GM12891 (cell line): ENCODE data around the gene MFGE8.
A peak's percentile ranks its signal among the peaks of the same experiment; 100 is the strongest.

Source experiments
- DNase-seq: peaks from one replicate; pipeline ENCODE4 v3.0.0; 2011; ENCODE audit warnings: low spot score; ENCODE audit not compliant: insufficient read length
- FAIRE-seq: peaks from 2 replicates; lab custom pipeline; 2011; peaks lifted over from hg19 to GRCh38; lab: Jason Lieb, UNC
- PAX5 ChIP-seq: IDR thresholded peaks from 2 replicates; pipeline ENCODE4 v1.6.1; 2011; ENCODE audit warnings: low read length, moderate library complexity, mild to moderate bottlenecking; ENCODE audit not compliant: insufficient read depth, severe bottlenecking
- POLR2A ChIP-seq: IDR thresholded peaks from 2 replicates; pipeline ENCODE4 v1.6.1; 2011; ENCODE audit warnings: low read depth, low read length, control low read depth
- POLR2AphosphoS5 ChIP-seq: IDR thresholded peaks from 2 replicates; pipeline ENCODE4 v1.6.1; 2011; ENCODE audit warnings: low read depth, low read length, control low read depth
- POU2F2 ChIP-seq: IDR thresholded peaks from 2 replicates; pipeline ENCODE4 v1.6.1; 2011; ENCODE audit warnings: low read depth, mild to moderate bottlenecking, control low read depth, low read length, moderate library complexity
- SPI1 ChIP-seq: IDR thresholded peaks from 2 replicates; pipeline ENCODE4 v1.6.1; 2011; ENCODE audit warnings: low read depth, low read length, control low read depth
- TAF1 ChIP-seq: IDR thresholded peaks from 2 replicates; pipeline ENCODE4 v1.6.1; 2011; ENCODE audit warnings: low read depth, low read length, control low read depth

The MFGE8 gene

GRCh38 chr15:88891540-88892254, 21.5 kb downstream of the MFGE8 start:
- TF ChIP-seq TAF1 (no peak), SPI1 (no peak), POLR2A (no peak), PAX5 (no peak), POLR2AphosphoS5 (no peak), POU2F2 (no peak)
- DNase-seq (no peak), FAIRE-seq (no peak)

GRCh38 chr15:88890495-88890894, 22.7 kb downstream of the MFGE8 start:
- no peak for TF ChIP-seq SPI1
- TF ChIP-seq PAX5: no peak
- no peak for TF ChIP-seq POLR2AphosphoS5
- no peak for TF ChIP-seq TAF1
- no peak for TF ChIP-seq POU2F2
- no peak for TF ChIP-seq POLR2A
- FAIRE-seq: no peak

GRCh38 chr15:88888719-88889118, 24.5 kb downstream of the MFGE8 start:
- FAIRE-seq: no peak
- no peak for TF ChIP-seq POLR2AphosphoS5
- no peak for TF ChIP-seq POLR2A
- TF ChIP-seq SPI1: no peak
- no peak for TF ChIP-seq POU2F2
- TF ChIP-seq PAX5: no peak
- no peak for TF ChIP-seq TAF1
- no peak for DNase-seq

More at GRCh38 chr15:88890495-88890894, 22.7 kb downstream of the MFGE8 start:
- no peak for DNase-seq

- no peak for TF ChIP-seq PAX5
- DNase-seq (no peak), FAIRE-seq (no peak)
Measured at GRCh38 chr15:88887068-88887580, 26.1 kb downstream of the MFGE8 start.

GRCh38 chr15:88882785-88883184, 30.4 kb downstream of the MFGE8 start:
- FAIRE-seq (no peak), DNase-seq (no peak)

GRCh38 chr15:88881775-88882174, 31.4 kb downstream of the MFGE8 start:
- FAIRE-seq (no peak), DNase-seq (no peak)
- TF ChIP-seq POLR2A (no peak), TAF1 (no peak), POLR2AphosphoS5 (no peak), POU2F2 (no peak), SPI1 (no peak), PAX5 (no peak)

More at GRCh38 chr15:88882785-88883184, 30.4 kb downstream of the MFGE8 start:
- TF ChIP-seq POU2F2: no peak
- no peak for TF ChIP-seq PAX5
- no peak for TF ChIP-seq POLR2AphosphoS5
- no peak for TF ChIP-seq SPI1
- TF ChIP-seq POLR2A: no peak
- TF ChIP-seq TAF1: no peak

- TF ChIP-seq PAX5: no peak
- TF ChIP-seq SPI1: no peak
- no peak for TF ChIP-seq POLR2AphosphoS5
- TF ChIP-seq POLR2A: no peak
- TF ChIP-seq POU2F2: no peak
- TF ChIP-seq TAF1: no peak
- no peak for FAIRE-seq
- DNase-seq: no peak
Measured at GRCh38 chr15:88880944-88881740, 32.0 kb downstream of the MFGE8 start.

- TF ChIP-seq POU2F2 (no peak), PAX5 (no peak), POLR2A (no peak), POLR2AphosphoS5 (no peak), SPI1 (no peak), TAF1 (no peak)
- DNase-seq (peak; percentile 82), FAIRE-seq (peak; percentile 77)
Measured at GRCh38 chr15:88878720-88879184, 34.4 kb downstream of the MFGE8 start.

- TF ChIP-seq PAX5 (no peak), POU2F2 (no peak), POLR2A (no peak), SPI1 (no peak), POLR2AphosphoS5 (no peak), TAF1 (no peak)
- DNase-seq (no peak), FAIRE-seq (no peak)
Measured at GRCh38 chr15:88877906-88878305, 35.3 kb downstream of the MFGE8 start.

GRCh38 chr15:88877415-88877814, 35.8 kb downstream of the MFGE8 start:
- FAIRE-seq (no peak), DNase-seq (no peak)
- TF ChIP-seq POU2F2: no peak
- TF ChIP-seq POLR2AphosphoS5: no peak
- no peak for TF ChIP-seq SPI1
- no peak for TF ChIP-seq PAX5
- no peak for TF ChIP-seq TAF1
- no peak for TF ChIP-seq POLR2A

GRCh38 chr15:88876573-88876972, 36.6 kb downstream of the MFGE8 start:
- FAIRE-seq (no peak), DNase-seq (no peak)
- TF ChIP-seq POLR2A: no peak
